GM13977 (cell line): ENCODE measurements around the gene PCDHA13.
A peak's percentile ranks its signal among the peaks of the same experiment; 100 is the strongest.
"Not testable (repeated sequence)": the region's sequence is repeated elsewhere in the genome, so short reads cannot be mapped to it uniquely, and the experiment has no call there.

Source experiments
- DNase-seq: peaks from one replicate; pipeline ENCODE4 v3.0.0; 2012; ENCODE audit warnings: low spot score
- CTCF ChIP-seq: IDR thresholded peaks from 2 replicates; pipeline ENCODE4 v1.5.1; 2012; ENCODE audit warnings: mild to moderate bottlenecking, control low read depth; ENCODE audit not compliant: insufficient read depth; ENCODE audit errors: extremely low read depth, missing control alignments
- in situ Hi-C: fragments of 300-500 bp; cut with MboI; formaldehyde crosslinking; loops from one replicate; pipeline ENCODE4 v1.12.0; 2022; ENCODE audit warnings: low sequenced_read_pairs, low pct_unique_long_range_greater_than_20kb, mixed read lengths, inconsistent platforms; ENCODE audit not compliant: unreplicated experiment

PCDHA13 gene

GRCh38 chr5:140881889-140882590 lies at the start of gene PCDHA13:
PCDHA13 (plus strand) TSS chr5:140882124; CDS start chr5:140882269, 145 bp downstream.
- no peak for TF ChIP-seq CTCF
- peak; percentile 5 for DNase-seq
- in situ Hi-C loops: no loop called here

- in situ Hi-C loops: no loop called here
- TF ChIP-seq CTCF: peak; percentile 16
- no peak for DNase-seq
Measured at GRCh38 chr5:140833993-140834392, 47.9 kb upstream of the PCDHA13 start, which contains the start of gene PCDHA7. PCDHA7 (plus strand) TSS chr5:140834269; CDS start chr5:140834384, 115 bp downstream.

- DNase-seq, in situ Hi-C loops: not testable (repeated sequence)
Measured at GRCh38 chr5:140834439-140835008, 47.4 kb upstream of the PCDHA13 start.

- TF ChIP-seq CTCF: no peak
- in situ Hi-C loops: no loop called here
- DNase-seq: no peak
Measured at GRCh38 chr5:140835622-140836510, 46.1 kb upstream of the PCDHA13 start.

- in situ Hi-C loops: no loop called here
- no peak for DNase-seq
- TF ChIP-seq CTCF: peak; percentile 7
Measured at GRCh38 chr5:140840978-140841962, 40.7 kb upstream of the PCDHA13 start, which contains the start of gene PCDHA8. PCDHA8 (plus strand) TSS chr5:140841187; CDS start chr5:140841322, 135 bp downstream.

GRCh38 chr5:140842798-140843733 lies 38.9 kb upstream of the PCDHA13 start:
- TF ChIP-seq CTCF: no peak
- in situ Hi-C loops: no loop called here
- no peak for DNase-seq

- in situ Hi-C loops, DNase-seq: not testable (repeated sequence)
Measured at GRCh38 chr5:140848139-140849102, 33.5 kb upstream of the PCDHA13 start, which contains the start of gene PCDHA9. PCDHA9 (plus strand) TSS chr5:140848382; CDS start chr5:140848496, 114 bp downstream.
